ENCODE results near the gene UTP14C.
"Not testable (repeated sequence)": the region's sequence is repeated elsewhere in the genome, so short reads cannot be mapped to it uniquely, and the experiment has no call there.

Gene UTP14C

DNA sequence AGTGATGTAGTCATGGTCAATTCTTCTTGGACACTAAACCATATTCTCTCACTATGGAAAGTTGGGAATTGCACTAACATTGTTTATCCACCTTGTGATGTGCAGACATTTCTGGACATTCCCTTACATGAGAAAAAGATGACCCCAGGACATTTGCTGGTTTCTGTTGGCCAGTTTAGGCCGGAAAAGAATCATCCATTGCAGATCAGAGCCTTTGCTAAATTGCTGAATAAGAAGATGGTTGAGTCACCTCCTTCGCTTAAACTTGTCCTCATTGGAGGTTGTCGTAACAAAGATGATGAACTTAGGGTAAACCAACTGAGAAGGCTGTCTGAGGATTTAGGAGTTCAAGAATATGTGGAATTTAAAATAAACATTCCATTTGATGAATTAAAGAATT is at the start of gene UTP14C:
UTP14C (plus strand) TSS at position 211 of the 400 bp plus-strand sequence. CDS start 4,114 bp downstream, outside the sequence.
- no peak for DNase-seq

DNA sequence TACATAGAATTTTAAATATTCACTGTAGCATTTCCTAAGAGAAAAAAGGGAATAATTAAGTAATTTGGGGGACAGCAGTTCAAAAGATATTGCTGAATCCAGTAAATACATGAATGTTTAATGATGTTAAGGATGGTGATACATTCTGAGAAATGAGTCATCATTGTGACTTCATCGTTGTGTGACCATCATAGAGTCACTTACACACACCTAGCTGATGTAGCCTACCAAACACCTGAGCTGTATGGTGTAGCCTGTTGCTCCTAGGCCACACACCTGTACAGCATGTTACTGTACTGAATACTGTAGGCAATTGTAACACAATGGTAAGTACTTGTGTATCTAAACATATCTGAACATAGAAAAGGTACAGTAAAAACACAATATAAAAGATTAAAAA is 48.1 kb upstream of the UTP14C start:
- no peak for DNase-seq

DNA sequence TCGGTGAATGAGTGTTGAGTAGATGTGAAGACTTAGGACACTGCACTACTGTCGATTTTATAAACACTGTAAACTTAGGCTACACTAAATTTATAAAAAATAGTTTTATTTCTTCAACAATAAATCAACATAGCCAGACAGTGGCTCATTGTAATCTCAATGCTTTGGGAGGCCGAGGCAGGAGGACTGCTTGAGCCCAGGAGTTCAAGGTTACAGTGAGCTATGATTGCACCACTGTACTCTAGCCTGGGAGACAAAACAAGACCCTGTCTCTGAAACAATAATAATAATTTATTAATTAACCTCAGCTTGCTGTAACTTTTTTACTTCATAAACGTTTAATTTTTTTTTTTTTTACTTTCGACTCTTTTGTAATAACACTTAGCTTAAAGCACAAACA is 47.6 kb upstream of the UTP14C start:
- no peak for DNase-seq

DNA sequence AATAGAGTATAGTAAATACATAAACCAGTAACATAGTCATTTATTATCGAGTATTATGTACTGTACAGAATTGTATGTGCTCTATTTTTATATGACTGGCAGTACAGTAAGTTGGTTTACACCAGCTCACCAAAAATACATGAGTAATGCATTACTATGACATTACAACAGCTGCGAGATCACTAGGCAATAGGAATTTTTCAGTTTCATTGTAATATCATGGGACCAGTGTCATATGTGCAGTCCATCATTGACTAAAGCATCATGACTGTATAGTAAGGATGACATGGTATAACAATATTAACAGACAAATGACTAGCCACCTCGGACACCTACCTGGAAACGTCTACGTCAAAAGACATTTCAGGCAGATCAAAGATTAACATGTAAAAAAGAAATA is 46.9 kb upstream of the UTP14C start:
- no peak for DNase-seq

DNA sequence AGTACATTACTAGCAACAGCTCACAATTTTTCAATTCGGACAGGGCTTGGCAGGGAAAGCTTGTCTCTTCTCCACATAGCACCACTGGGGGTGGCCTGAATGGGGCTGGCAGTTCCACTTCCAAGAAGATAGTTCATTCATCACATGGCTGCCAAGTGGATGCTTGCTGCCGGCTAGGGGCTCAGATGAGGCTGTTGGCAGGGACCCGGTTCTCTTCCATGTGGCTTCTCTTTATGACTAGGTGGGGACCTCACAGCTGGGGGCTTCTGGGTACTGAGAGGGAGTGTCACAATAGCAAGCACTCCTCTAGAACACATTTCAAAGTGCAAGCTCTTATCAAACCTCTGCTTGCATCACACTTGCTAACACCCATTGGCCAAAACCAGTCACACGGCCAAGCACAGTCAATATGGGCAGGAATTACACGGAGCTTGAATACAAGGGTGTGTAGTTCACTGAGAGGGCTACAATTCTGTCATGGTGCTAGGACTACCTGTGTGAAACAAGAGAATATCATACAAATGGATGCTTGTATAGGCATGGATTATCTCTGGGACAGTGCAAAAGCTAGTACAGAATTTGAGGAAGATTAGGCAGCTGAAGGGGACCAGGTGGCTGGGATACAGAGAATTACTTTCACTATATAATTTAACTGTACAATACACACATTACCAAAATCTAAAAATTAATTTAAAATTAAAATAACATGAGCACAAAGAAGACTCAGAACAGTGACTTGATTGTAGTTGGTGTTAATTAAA is 45.5 kb upstream of the UTP14C start:
- DNase-seq: no peak

DNA sequence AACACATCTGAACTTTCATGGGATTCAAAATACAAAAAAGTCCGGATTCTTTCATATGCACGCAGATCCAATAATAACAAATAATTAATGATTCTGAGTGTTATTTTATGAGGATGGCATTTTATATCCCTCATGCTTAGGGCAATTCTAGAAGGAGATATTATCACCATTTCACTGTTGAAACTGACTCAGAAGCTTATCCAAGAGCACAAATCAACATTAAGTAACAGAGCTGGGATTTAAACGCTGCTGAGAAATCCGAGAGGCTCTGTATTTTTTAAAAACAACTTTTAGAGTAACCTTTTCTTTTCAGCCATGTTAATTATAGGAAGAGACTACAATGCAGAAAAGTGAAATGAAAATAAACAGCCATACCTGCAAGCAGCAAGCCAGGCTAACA is 43.6 kb upstream of the UTP14C start:
- no peak for DNase-seq

- no peak for DNase-seq
Measured at GRCh38 chr13:51981355-51981754, 43.1 kb upstream of the UTP14C start.

- not testable (repeated sequence) for DNase-seq
Measured at GRCh38 chr13:51983292-51983691, 41.2 kb upstream of the UTP14C start.

DNA sequence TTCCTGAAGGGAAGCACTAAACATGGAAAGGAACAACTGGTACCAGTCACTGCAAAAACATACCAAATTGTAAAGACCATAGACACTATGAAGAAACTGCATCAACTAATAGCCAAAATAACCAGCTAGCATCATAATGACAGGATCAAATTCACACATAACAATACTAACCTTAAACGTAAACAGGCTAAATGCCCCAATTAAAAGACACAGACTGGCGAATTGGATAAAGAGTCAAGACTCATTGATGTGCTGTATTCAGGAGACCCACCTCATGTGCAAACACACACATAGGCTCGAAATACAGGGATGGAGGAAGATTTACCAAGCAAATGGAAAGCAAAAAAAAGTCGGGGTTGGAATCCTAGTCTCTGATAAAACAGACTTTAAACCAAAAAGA is 39.6 kb upstream of the UTP14C start:
- not testable (repeated sequence) for DNase-seq

DNA sequence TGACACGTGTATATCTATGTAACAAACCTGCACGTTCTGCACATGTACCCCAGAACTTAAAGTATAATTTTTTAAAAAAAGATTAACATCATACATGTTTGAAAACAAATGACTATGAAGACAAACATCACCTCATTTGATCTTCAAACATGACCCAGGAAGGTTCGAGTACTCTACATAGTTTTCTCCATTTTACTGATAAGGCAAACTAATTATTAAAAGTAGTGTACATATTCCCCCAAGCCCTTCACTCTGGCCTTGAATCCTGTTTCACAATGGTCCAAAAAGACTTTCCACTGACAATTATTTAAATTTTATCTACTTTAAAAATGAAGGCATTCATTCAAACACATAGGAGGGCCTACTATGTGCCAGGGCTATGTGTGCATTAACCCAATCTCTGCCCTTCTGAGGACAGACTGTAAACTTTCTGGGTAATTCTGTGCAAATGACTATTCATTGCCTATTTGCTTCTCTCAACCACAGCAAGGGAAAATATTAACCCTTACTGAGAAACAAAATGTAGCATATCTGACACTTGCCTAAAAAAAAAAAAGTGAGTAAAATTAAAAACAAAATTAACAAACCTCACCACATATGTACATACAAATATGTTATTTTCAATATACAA is 35.4 kb upstream of the UTP14C start:
- no peak for DNase-seq

GRCh38 chr13:51993713-51994112 is 30.8 kb upstream of the UTP14C start:
- DNase-seq: no peak

DNA sequence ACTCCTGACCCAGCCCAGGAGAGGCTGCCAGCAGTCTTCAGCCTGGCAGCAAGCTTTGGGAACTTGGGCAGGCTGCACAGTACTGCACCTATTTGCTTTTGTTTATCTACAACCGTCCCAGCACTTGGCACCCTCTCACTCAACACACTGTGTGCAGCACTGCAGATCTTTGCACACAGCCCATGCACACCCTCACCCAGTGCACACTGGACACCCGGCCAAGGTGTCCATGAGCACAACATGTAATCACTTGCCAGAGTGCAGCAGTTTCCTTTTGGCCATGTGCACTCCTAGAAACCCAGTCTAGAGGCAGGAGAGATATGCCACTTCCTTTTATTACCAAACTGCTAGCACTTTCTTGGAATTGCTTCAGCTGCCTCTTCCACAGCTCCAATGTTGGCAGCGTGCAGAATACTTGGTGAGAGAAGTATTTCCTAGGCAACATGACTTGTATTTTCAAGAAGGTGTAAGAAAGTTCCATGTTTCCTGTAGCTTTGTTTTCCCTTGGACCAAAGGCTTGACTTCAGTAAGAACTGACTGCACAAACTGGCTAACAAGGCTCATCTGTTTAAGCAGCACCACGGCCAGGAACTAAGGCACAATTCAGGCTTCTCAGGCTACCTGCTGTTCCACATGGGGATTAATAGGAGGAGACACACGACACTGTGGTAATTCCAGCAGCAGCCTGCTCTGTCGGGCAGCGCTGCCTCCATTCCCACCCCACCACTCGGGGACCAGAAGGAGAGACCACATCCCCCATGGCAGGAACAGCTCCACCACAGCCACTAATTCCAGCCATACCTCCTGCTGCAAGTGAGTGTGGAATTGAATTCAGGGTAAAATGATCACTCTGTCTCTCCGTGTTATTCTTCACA is 28.6 kb upstream of the UTP14C start:
- DNase-seq: no peak

DNA sequence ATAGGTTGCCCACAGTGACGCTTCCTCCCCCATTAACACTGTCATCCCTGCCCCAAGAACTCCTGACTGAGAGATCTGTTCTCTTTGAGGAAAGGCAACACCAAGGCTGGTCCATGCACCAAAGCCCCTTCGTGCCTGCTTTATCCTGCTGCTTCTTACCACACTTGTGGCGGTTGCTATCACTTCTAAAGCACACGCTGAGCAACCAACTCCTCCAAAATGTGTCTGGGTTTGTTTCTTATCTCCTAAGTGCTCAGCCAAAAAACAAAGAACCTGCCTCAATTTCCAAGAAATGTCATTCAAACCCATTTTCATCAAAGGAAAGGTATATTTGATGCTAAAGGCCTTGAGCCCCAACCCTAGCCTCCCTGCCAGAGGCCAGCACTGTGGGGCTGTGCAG is 27.9 kb upstream of the UTP14C start:
- no peak for DNase-seq

GRCh38 chr13:51997186-51997585 is 27.3 kb upstream of the UTP14C start:
- DNase-seq: no peak

DNA sequence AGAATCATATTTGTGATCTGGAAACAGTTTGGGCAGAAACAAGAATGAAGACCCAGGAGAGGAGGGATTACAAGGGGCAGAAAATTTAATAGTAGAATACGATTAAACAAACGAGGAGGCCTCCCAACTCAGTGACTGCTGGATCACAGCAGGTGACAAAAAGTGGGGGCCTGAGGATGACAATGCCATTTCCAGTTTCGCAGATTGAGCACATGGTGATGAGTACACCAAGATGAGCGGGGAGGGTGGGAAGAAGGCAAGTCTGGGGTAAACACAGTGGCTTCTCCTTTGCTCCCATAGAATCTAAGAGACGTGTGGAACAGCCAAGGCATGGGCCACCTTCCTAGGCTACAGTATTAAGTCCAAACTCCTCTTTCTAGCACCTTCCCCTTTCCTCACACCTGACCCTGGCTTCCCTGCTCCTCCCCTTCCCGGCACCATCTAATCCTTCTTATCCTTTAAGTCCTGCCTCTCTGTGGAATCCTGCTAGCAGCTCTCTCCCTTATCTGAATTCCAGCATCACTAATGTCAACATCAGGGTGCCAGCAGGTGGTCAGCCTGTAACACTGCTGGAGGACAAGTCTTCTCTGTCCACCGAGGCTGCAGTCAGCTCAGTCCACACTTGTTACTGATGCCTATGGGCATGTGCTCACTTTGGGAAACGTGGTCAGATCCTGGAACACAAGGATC is 26.7 kb upstream of the UTP14C start:
- DNase-seq: no peak

DNA sequence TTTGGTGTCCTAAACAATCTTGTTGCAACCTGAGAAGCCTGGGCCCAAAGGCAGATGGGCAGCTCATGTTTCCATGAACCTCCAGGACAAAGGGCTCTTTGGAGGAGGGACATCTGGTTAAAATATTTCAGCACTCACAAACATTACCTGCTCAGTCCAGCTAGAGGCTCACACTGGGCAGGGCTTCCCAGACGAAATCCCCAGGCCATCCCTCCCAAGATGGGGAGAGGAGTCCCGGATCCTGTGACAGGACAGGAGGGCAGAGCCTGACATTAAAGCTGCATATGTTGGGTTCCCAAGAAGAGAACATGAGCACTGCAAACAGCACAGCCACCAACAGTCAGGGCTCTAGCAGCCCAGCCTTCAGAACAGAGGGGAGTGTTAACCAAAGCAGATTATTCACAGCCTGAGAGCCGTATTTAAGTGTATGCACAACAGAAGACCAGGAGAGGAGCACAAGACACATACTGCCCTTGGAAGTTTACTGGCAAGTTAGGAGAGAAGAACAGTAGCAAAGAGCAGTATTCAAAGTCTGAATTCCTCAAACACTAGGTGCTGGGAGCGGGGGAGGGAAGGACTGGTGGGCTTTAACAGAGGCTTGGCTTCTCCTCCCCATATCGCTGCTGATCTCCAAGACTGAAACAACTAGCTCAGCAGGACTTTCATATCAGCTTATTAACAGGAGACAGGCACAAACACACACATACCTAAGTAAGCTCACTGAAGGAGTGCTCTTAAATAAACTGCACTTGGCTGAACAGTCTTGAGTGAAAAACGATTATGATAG is 25.6 kb upstream of the UTP14C start:
- no peak for DNase-seq

- DNase-seq: no peak
Measured at GRCh38 chr13:51999510-51999911, 25.0 kb upstream of the UTP14C start.

GRCh38 chr13:51999921-52000320 is 24.6 kb upstream of the UTP14C start:
- no peak for DNase-seq

DNA sequence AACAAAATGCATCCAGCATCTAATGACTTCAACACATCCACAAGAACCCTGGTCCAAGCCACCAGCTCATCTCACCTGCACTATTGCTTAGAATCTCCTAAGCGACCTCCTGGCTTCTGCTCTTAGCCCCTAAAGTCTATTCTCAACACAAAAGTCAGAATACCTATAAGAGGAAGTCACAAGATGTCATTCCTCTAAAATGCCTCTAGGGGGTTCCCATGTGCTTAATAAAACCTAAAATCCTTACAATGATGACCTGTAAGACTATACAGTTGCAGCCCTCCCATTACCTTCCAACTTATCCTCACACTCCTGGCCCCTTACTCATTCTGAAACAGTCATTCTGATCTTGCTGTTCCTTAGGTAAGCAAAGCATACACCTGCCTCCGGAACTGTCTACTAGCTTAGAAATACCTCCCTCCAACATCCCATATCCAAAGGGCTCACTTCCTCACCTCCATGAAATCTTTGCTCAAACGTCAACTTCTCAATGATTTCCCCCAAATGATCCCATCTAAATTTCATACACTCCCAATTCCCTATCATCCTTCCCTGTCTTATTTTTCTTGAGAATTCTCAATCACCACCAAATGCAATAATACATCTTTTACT is 23.3 kb upstream of the UTP14C start:
- peak; percentile 59 for DNase-seq

GRCh38 chr13:52002361-52002760 is 22.1 kb upstream of the UTP14C start:
- DNase-seq: no peak

GRCh38 chr13:52003541-52003940 is 20.9 kb upstream of the UTP14C start:
- no peak for DNase-seq
